Endodermal cell (in vitro differentiated cells): ENCODE data around the gene PCDHGB2. TPM values are rescaled to one million over a fixed set of nuclear protein-coding genes. Genes with fewer than 3 reads are reported as not detected.

Source experiments
- DNase-seq: peaks from one replicate; pipeline ENCODE4 v3.0.0-alpha.2; 2017
- H3K27ac ChIP-seq: 2 replicates; pipeline ENCODE4 v1.5.1; 2013; ENCODE audit warnings: mild to moderate bottlenecking, low read depth, low read length, moderate library complexity
- H3K27me3 ChIP-seq: 2 replicates; pipeline ENCODE4 v1.6.1; 2013; ENCODE audit warnings: mild to moderate bottlenecking, low read length, moderate library complexity; ENCODE audit not compliant: insufficient read depth, control insufficient read depth, poor library complexity, severe bottlenecking
- H3K36me3 ChIP-seq: 2 replicates; pipeline ENCODE4 v1.7.0; 2013; ENCODE audit warnings: mild to moderate bottlenecking, low read length, moderate library complexity; ENCODE audit not compliant: control insufficient read depth, insufficient read depth
- H3K4me1 ChIP-seq: one replicate; pipeline ENCODE4 v1.7.0; 2013; ENCODE audit warnings: low read length; ENCODE audit not compliant: control insufficient read depth, insufficient read depth
- H3K4me3 ChIP-seq: 2 replicates; pipeline ENCODE4 v1.5.1; 2013; ENCODE audit warnings: mild to moderate bottlenecking, low read length, moderate library complexity
- H3K9ac ChIP-seq: 2 replicates; pipeline ENCODE4 v1.6.1; 2013; ENCODE audit warnings: mild to moderate bottlenecking, low read length, moderate library complexity; ENCODE audit not compliant: poor library complexity, severe bottlenecking; ENCODE audit errors: extremely low read depth
- H3K9me3 ChIP-seq: 2 replicates; pipeline ENCODE4 v1.6.1; 2013; ENCODE audit warnings: mild to moderate bottlenecking, low read length, moderate library complexity; ENCODE audit not compliant: control insufficient read depth
- H3K27ac Mint-ChIP-seq: 2 replicates; pipeline ENCODE4 v1.8.0; 2020; ENCODE audit warnings: mixed read lengths
- H3K27me3 Mint-ChIP-seq: 2 replicates; pipeline ENCODE4 v1.8.0; 2021; ENCODE audit warnings: mild to moderate bottlenecking, mixed read lengths; ENCODE audit not compliant: insufficient read depth
- H3K36me3 Mint-ChIP-seq: 2 replicates; pipeline ENCODE4 v1.8.0; 2020; ENCODE audit warnings: low read depth, mixed read lengths
- H3K4me1 Mint-ChIP-seq: 2 replicates; pipeline ENCODE4 v1.8.0; 2020; ENCODE audit warnings: mixed read lengths
- H3K4me3 Mint-ChIP-seq: 2 replicates; pipeline ENCODE4 v1.8.0; 2020; ENCODE audit warnings: mild to moderate bottlenecking, moderate library complexity, mixed read lengths
- H3K9me3 Mint-ChIP-seq: 2 replicates; pipeline ENCODE4 v1.8.0; 2020; ENCODE audit warnings: mild to moderate bottlenecking, mixed read lengths
- CTCF ChIP-seq: fragments of 200-600 bp; sonication (generic); conservative IDR thresholded peaks from 2 replicates; pipeline ENCODE4 v1.5.0; 2021; ENCODE audit warnings: antibody characterized with exemption, mild to moderate bottlenecking
- WGBS, 2 experiments: methylation state at CpG; one replicate each; pipeline versions ENCODE4 v1.1.5 to v1.1.7; 2013; ENCODE audit warnings: missing lambda C conversion rate in 2 of 2, mixed read lengths in 1 of 2; ENCODE audit not compliant: insufficient coverage in 1 of 2, insufficient read length in 1 of 2; 5-methylcytosine and 5-hydroxymethylcytosine counted together
- total RNA-seq, 2 donors: library from RNA; stranded (reverse); fragmentation: NEBNext Ultra II Directional in 1 of 2; extraction: Animal tissue kit (Norgen Biotek cat#: 25700) in 1 of 2; gene quantifications; 2 replicates in 1 of 2; 3 replicates in 1 of 2; pipeline ENCODE4 v1.2.1, GENCODE V29; 2021

The PCDHGB2 gene
- total RNA-seq, 2 donors from 2014 or later: 1.6 to 5.2 TPM

- H3K9ac ChIP-seq: no peak overlapping the region
- H3K27me3 ChIP-seq: no peaks in the 10 kb centered on the region
- peak overlapping the region; percentile 0 for H3K4me3 ChIP-seq
- no peak overlapping the region for H3K27ac ChIP-seq
- Mint-ChIP-seq H3K27ac (no peak overlapping the region), H3K4me1 (no peaks in the 10 kb centered on the region), H3K27me3 (peaks cover 4% of the 10 kb centered on the region), H3K4me3 (peak overlapping the region; percentile 64), H3K36me3 (peaks cover 51% of the 10 kb centered on the region), H3K9me3 (peaks cover 83% of the 10 kb centered on the region)
- H3K36me3 ChIP-seq: no peaks in the 10 kb centered on the region
- 95 to 96% methylated on average over 15 of the region's 15 CpGs for WGBS, 2 experiments
- DNase-seq: no peak
- no peak for TF ChIP-seq CTCF
- peaks cover 56% of the 10 kb centered on the region for H3K9me3 ChIP-seq
- H3K4me1 ChIP-seq: no peaks in the 10 kb centered on the region
Measured at GRCh38 chr5:141398608-141399007, 38.8 kb downstream of the PCDHGB2 start.

GRCh38 chr5:141399555-141400258 is 39.9 kb downstream of the PCDHGB2 start:
- Mint-ChIP-seq H3K36me3 (peaks cover 52% of the 10 kb centered on the region), H3K27ac (no peak overlapping the region), H3K9me3 (peaks cover 84% of the 10 kb centered on the region), H3K27me3 (peaks cover 4% of the 10 kb centered on the region), H3K4me3 (no peak overlapping the region), H3K4me1 (no peaks in the 10 kb centered on the region)
- Histone ChIP-seq H3K4me1 (no peaks in the 10 kb centered on the region), H3K9me3 (peaks cover 57% of the 10 kb centered on the region), H3K27ac (no peak overlapping the region), H3K36me3 (no peaks in the 10 kb centered on the region), H3K27me3 (no peaks in the 10 kb centered on the region), H3K9ac (no peak overlapping the region), H3K4me3 (no peak overlapping the region)
- TF ChIP-seq CTCF: no peak
- no peak for DNase-seq
- 96 to 98% methylated on average over 57 to 61 of the region's 61 CpGs for WGBS, 2 experiments

GRCh38 chr5:141402553-141403243 is 42.9 kb downstream of the PCDHGB2 start, which contains the start of gene PCDHGA9:
PCDHGA9 (plus strand) TSS chr5:141402778; CDS start chr5:141402953, 175 bp downstream.
- peaks cover 65% of the 10 kb centered on the region for H3K9me3 Mint-ChIP-seq
- H3K4me1 ChIP-seq: no peaks in the 10 kb centered on the region
- no peak within 1 kb of the TSS for H3K4me3 ChIP-seq
- no peak within 1 kb of the TSS for H3K4me3 Mint-ChIP-seq
- no peak within 1 kb of the TSS for H3K27ac Mint-ChIP-seq
- TF ChIP-seq CTCF: no peak
- H3K9me3 ChIP-seq: peaks cover 50% of the 10 kb centered on the region
- no peak within 1 kb of the TSS for H3K27ac ChIP-seq
- H3K4me1 Mint-ChIP-seq: no peaks in the 10 kb centered on the region
- no peaks in the 10 kb centered on the region for H3K36me3 ChIP-seq
- 93 to 95% methylated on average over 25 to 27 of the region's 27 CpGs for WGBS, 2 experiments
- no peak within 1 kb of the TSS for H3K9ac ChIP-seq
- H3K27me3 Mint-ChIP-seq: peaks cover 4% of the 10 kb centered on the region
- H3K36me3 Mint-ChIP-seq: peaks cover 46% of the 10 kb centered on the region
- DNase-seq: peak; percentile 46
- no peaks in the 10 kb centered on the region for H3K27me3 ChIP-seq
